GM12878 (cell line): ENCODE measurements around the gene CDC14A. TPM values are rescaled to one million over a fixed set of nuclear protein-coding genes. Genes with fewer than 3 reads are reported as not detected.
A peak's percentile ranks its signal among the peaks of the same experiment; 100 is the strongest.

ENCODE experiments used
- BHLHE40 ChIP-seq, 2 experiments: fragments of 450-650 bp in 1 of 2; IDR thresholded peaks; 2 replicates each; pipeline ENCODE4 v1.6.1; 2011 to 2017; ENCODE audit warnings: low read depth in 2 of 2, borderline replicate concordance in 1 of 2, improper control_type of control experiment in 1 of 2, low read length in 1 of 2, mild to moderate bottlenecking in 1 of 2
- CBX5 ChIP-seq: sonication (generic); IDR thresholded peaks from 2 replicates; pipeline ENCODE4 v1.6.1; 2016; ENCODE audit warnings: low read depth, moderate library complexity, mild to moderate bottlenecking, inconsistent platforms
- ETV6 ChIP-seq, 2 experiments: fragments of 450-650 bp in 1 of 2; IDR thresholded peaks in 1 of 2; conservative IDR thresholded peaks in 1 of 2; 2 replicates each; pipeline ENCODE4 v1.6.1; 2014; ENCODE audit warnings: antibody characterized with exemption in 1 of 2, borderline replicate concordance in 1 of 2, low read depth in 1 of 2, mild to moderate bottlenecking in 1 of 2, moderate library complexity in 1 of 2
- EZH2 ChIP-seq: IDR thresholded peaks from 2 replicates; pipeline ENCODE4 v1.6.1; 2012; ENCODE audit warnings: low read depth, mild to moderate bottlenecking, control low read depth, inconsistent platforms, low read length, borderline replicate concordance; ENCODE audit not compliant: control insufficient read depth
- MTA3 ChIP-seq: IDR thresholded peaks from 2 replicates; pipeline ENCODE4 v1.6.1; 2012; ENCODE audit warnings: low read length, inconsistent platforms, borderline replicate concordance
- NR2F1 ChIP-seq: fragments of 450-650 bp; conservative IDR thresholded peaks from 2 replicates; pipeline ENCODE4 v1.6.1; 2017; ENCODE audit warnings: mild to moderate bottlenecking
- SPI1 ChIP-seq: IDR thresholded peaks from 2 replicates; pipeline ENCODE4 v1.6.1; 2011; ENCODE audit warnings: low read depth, mild to moderate bottlenecking, low read length, moderate library complexity, borderline replicate concordance; ENCODE audit not compliant: insufficient read depth
- TCF12 ChIP-seq: IDR thresholded peaks from 2 replicates; pipeline ENCODE4 v1.6.1; 2011; ENCODE audit warnings: low read depth, mild to moderate bottlenecking, low read length
- polyA plus RNA-seq, 11 experiments: library from polyadenylated mRNA; depleted of rRNA in 4 of 11; unstranded in 6 of 11; stranded (reverse) in 5 of 11; fragments of >200 nt; fragmentation: Nextera tagmentation in 4 of 11; fragmentation: Illumina TruSeq in 1 of 11; extraction: Ambion mirVana in 4 of 11; extraction: Trizol in 1 of 11; gene quantifications; 1 replicate in 1 of 11; 2 replicates in 10 of 11; pipeline versions ENCODE4 v1.2.1 to v1.2.3, GENCODE V29; 2011 to 2016; ENCODE audit warnings: inconsistent platforms in 2 of 11, missing spikeins in 2 of 11, low read depth in 1 of 11
- total RNA-seq, 4 experiments: library from RNA; depleted of rRNA in 3 of 4; stranded (reverse); fragments of >200 nt in 3 of 4; fragmentation: Illumina TruSeq in 1 of 4; extraction: Trizol in 1 of 4; gene quantifications; 2 replicates each; pipeline versions ENCODE4 v1.2.1 to v1.2.3, GENCODE V29; 2013 to 2021
- TF ChIP-seq, protein P1 (sequence below): IDR thresholded peaks from 2 replicates; pipeline ENCODE4 v1.6.1; 2012; ENCODE audit warnings: low read depth, low read length, improper control_type of control experiment
- TF ChIP-seq, protein P2 (sequence below): fragments of 450-650 bp; IDR thresholded peaks from 2 replicates; pipeline ENCODE4 v1.6.1; 2016; ENCODE audit warnings: mild to moderate bottlenecking
- TF ChIP-seq, protein P3 (sequence below): fragments of 450-650 bp; IDR thresholded peaks from 2 replicates; pipeline ENCODE4 v1.6.1; 2014; ENCODE audit warnings: mild to moderate bottlenecking
- TF ChIP-seq, protein P4 (sequence below): fragments of 450-650 bp; IDR thresholded peaks from 2 replicates; pipeline ENCODE4 v1.6.1; 2016; ENCODE audit warnings: mild to moderate bottlenecking

Gene CDC14A
- total and polyA plus RNA-seq, 10 of the 15 experiments (the other 5 are each of a cell fraction or from before 2014, with no cell fraction given) = 1.5 to 7.1 (median 5.5) TPM

DNA sequence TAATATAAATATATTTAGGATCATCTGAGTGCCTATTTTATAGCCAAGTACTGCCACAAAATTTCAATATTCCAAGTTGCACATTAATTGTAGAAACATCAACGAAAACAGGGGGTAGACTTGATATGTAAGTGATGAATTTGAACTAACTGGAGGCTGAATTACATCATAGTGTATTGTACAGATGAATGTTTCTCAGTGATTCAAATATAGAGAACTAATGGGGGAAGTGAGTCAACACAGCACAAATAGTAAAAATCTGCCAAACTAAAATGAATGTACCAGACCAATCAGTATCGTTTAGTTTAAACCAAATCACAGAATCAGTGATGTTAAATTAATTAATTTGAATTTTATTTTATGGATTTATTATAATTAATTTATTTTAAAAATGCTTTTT, 43.5 kb upstream of the CDC14A start (continued):
- TF ChIP-seq, protein P1, sequence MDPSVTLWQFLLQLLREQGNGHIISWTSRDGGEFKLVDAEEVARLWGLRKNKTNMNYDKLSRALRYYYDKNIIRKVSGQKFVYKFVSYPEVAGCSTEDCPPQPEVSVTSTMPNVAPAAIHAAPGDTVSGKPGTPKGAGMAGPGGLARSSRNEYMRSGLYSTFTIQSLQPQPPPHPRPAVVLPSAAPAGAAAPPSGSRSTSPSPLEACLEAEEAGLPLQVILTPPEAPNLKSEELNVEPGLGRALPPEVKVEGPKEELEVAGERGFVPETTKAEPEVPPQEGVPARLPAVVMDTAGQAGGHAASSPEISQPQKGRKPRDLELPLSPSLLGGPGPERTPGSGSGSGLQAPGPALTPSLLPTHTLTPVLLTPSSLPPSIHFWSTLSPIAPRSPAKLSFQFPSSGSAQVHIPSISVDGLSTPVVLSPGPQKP = no peak
- no peak for TF ChIP-seq NR2F1
- TF ChIP-seq, protein P2, sequence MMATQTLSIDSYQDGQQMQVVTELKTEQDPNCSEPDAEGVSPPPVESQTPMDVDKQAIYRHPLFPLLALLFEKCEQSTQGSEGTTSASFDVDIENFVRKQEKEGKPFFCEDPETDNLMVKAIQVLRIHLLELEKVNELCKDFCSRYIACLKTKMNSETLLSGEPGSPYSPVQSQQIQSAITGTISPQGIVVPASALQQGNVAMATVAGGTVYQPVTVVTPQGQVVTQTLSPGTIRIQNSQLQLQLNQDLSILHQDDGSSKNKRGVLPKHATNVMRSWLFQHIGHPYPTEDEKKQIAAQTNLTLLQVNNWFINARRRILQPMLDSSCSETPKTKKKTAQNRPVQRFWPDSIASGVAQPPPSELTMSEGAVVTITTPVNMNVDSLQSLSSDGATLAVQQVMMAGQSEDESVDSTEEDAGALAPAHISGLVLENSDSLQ = no peak
- no peak; a peak in 1 of 4 replicates for TF ChIP-seq ETV6 (conservative IDR thresholded peaks at IDR 0.05 in 1 of 2, IDR thresholded peaks at IDR 0.05 in 1 of 2; ENCODE audit: borderline replicate concordance in 1 of 2, low read depth in 1 of 2)
- no peak for TF ChIP-seq CBX5
- TF ChIP-seq BHLHE40 (IDR thresholded peaks at IDR 0.05; ENCODE audit: borderline replicate concordance in 1 of 2, low read depth in 2 of 2, low read length in 1 of 2) = no peak
- TF ChIP-seq SPI1 = peak; percentile 10; the same call in 1 of the 2 replicates
- TF ChIP-seq EZH2 = no peak
- TF ChIP-seq, protein P3, sequence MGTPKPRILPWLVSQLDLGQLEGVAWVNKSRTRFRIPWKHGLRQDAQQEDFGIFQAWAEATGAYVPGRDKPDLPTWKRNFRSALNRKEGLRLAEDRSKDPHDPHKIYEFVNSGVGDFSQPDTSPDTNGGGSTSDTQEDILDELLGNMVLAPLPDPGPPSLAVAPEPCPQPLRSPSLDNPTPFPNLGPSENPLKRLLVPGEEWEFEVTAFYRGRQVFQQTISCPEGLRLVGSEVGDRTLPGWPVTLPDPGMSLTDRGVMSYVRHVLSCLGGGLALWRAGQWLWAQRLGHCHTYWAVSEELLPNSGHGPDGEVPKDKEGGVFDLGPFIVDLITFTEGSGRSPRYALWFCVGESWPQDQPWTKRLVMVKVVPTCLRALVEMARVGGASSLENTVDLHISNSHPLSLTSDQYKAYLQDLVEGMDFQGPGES = no peak
- TF ChIP-seq, protein P4, sequence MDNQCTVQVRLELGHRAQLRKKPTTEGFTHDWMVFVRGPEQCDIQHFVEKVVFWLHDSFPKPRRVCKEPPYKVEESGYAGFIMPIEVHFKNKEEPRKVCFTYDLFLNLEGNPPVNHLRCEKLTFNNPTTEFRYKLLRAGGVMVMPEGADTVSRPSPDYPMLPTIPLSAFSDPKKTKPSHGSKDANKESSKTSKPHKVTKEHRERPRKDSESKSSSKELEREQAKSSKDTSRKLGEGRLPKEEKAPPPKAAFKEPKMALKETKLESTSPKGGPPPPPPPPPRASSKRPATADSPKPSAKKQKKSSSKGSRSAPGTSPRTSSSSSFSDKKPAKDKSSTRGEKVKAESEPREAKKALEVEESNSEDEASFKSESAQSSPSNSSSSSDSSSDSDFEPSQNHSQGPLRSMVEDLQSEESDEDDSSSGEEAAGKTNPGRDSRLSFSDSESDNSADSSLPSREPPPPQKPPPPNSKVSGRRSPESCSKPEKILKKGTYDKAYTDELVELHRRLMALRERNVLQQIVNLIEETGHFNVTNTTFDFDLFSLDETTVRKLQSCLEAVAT = no peak
- no peak for TF ChIP-seq MTA3
- TF ChIP-seq TCF12 = no peak
